GM21576 (cell line): ENCODE data around the gene HIPK1.
"Not testable (repeated sequence)": the region's sequence is repeated elsewhere in the genome, so short reads cannot be mapped to it uniquely, and the experiment has no call there.

Experiments used
- ATAC-seq: cut with Tn5 transposase; IDR thresholded peaks from one replicate; pipeline ENCODE4 v1.9.1; 2021; ENCODE audit warnings: mild to moderate bottlenecking, moderate library complexity; ENCODE audit not compliant: unreplicated experiment

The HIPK1 gene

DNA sequence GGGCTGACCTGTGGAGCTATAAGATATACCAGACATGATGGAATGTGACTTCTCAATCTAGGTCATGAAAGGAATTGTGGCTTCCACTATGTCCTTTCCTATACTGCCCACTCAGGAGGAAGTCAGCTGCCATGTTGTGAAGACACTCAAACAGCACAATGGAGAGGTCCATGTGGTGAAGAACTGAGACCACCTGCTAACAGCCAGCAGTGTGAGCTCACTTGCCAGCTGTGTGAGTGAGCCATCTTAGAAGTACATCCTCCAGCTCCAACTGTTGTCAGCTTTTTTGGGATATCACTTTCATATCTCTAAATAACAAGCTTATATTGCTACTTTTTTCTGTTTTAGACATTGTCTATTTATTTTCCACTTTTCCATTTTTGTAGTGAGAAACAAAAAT lies 79.9 kb downstream of the HIPK1 start:
- ATAC-seq = no peak

- ATAC-seq = no peak
Measured at GRCh38 chr1:114009393-114009792, 80.3 kb downstream of the HIPK1 start.

GRCh38 chr1:114010433-114011184 lies 81.5 kb downstream of the HIPK1 start:
- no peak for ATAC-seq

DNA sequence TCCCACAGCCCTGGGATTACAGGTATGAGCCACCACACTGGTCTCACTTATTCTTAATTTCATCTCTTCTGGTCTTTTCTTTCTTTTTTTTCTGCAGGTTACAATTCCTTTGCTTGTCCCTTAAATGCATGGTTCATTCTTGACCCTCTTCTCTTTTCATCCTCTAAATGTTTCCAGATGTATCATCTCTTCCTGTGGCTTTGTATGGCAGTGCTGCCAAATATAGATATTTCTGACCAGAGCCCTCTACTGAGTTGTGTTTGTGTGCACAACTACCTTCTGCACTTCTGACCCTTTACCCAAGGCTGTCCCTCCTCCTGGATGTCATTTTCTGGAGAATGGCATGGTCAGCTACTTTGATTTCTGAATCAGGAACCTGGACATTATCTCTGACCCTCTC lies 82.7 kb downstream of the HIPK1 start:
- no peak for ATAC-seq

DNA sequence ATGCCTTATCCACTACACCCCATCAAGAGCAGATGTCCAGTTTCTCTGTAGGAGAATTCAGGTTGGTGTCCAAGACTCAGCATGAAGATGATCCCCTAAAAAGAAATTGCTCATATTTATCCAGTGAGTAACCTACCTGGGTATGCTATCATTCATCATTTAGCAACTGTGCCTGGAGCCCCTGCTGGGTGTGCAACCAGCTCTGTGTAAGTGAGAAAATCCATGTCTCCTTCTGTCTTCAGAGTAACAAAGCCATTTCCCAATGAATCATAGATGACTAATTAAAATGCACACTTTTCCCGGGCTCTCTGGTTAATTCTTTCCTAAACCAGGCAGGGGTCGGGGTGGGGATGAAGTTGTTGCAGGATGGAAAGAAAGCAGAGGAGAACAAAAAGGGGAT lies 86.0 kb downstream of the HIPK1 start:
- no peak for ATAC-seq

DNA sequence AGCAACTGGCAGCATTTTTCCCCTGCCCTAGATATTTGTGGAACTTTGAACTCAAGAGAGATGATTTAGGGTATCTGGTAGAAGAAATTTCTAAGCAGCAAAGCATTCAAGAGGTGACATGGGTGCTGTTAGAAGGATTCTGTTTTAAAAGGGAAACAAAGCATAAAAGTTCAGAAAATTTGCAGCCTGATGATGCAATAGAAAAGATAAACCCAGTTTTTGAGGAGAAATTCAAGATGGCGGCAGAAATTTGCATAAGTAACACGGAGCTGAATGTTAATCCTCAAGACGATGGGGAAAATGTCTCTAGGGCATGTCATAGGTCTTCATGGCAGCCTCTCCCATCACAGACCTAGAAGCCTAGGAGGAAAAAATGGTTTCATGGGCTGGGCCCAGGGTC lies 90.6 kb downstream of the HIPK1 start:
- ATAC-seq = not testable (repeated sequence)

GRCh38 chr1:114021665-114022099 lies 92.6 kb downstream of the HIPK1 start:
- ATAC-seq = no peak

DNA sequence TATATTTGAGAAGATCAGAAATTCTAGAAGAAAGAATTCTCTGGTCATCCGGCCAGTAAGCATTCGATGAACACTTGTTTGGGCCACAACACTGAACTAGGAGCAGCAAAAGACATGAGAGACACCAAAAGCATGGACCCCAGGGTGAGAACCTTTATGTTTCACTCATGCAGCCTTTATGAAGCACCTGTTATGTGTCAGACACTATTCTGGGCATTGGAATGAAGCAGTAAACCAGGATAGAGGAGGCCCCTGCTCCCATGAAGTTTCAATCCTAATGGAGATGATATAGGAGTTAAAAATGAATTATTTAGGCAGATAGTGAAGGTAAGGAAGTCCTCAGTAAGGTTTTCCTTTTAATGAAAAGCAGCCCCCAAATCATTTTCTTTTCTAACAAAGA lies 93.8 kb downstream of the HIPK1 start:
- no peak for ATAC-seq

DNA sequence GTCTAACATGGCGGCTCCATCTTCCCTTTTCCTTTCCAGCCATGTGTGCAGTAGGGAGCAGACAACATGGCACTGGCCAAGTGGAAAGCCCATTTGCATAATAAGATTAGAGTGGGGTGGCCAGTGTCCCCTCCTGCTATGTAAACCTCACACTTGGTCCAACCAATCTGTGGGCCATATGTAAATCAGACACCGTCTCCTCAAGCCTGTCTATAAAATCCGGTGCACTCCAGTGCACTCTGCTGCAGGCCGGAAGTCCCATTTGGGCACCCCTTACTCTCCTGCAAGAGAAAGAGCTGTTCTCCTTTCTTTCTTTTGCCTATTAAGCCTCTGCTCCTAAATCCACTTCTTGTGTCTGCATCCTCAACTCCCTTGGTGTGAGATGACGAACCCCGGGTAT lies 94.3 kb downstream of the HIPK1 start:
- no peak for ATAC-seq

DNA sequence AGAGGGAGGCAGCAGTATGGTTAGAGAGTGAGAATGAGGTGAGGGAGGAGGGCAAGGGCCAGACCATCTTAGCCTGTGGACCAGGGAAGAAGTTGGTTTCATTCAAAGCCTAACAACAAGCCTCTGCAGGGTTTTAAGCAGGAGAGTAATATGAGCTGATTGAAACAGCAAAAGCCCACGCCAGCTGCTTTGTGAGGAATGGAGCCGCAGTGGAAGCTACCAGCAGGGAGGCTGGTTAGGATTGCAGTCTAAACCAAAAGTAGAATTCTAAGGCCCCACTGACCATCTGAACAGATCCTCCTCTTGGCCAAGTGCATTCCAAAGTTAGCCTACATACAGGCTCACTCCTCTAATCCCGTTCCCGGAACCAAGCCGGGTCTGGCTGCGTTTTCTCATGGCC lies 94.9 kb downstream of the HIPK1 start:
- no peak for ATAC-seq

GRCh38 chr1:114025609-114026401 lies 96.7 kb downstream of the HIPK1 start:
- no peak for ATAC-seq

DNA sequence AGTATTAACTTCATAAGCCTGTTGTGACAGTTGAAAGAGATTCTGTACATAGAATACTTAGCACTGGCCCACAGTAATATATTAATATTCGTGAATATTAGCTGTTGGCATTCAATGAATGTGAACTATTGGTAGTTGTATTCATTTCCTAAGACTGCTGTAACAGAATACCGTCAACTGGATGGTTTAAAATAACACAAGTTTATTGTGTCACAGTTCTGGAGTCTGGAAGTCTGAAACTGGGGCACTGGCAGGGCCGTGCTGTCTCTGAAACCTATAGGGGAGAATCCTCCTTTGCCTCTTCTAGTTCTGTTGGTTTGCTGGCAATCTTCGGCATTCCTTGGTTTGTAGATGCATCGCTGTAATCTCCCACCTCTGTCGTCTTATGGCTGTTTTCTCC lies 97.7 kb downstream of the HIPK1 start:
- ATAC-seq = no peak
